NB4 (cell line): ENCODE results near the gene SCAF1.
"Not testable (repeated sequence)": the region's sequence is repeated elsewhere in the genome, so short reads cannot be mapped to it uniquely, and the experiment has no call there.

Experiments used
- CTCF ChIP-seq: IDR thresholded peaks from one replicate; pipeline ENCODE4 v1.5.1; 2012; ENCODE audit warnings: low read depth, low read length
- POLR2A ChIP-seq: IDR thresholded peaks from 2 replicates; pipeline ENCODE4 v1.6.1; 2011; ENCODE audit warnings: mild to moderate bottlenecking; ENCODE audit not compliant: insufficient read length; ENCODE audit errors: extremely low read depth

- not testable (repeated sequence) for TF ChIP-seq CTCF, POLR2A
Measured at GRCh38 chr19:49633273-49633672, 8.7 kb upstream of the SCAF1 start.
